NOMO-1 (cell line): ENCODE data around the gene HAL.
"Not testable (repeated sequence)": the region's sequence is repeated elsewhere in the genome, so short reads cannot be mapped to it uniquely, and the experiment has no call there.

Experiments used
- DNase-seq, 2 experiments: peaks; one replicate each; lab custom pipeline; 2025; ENCODE audit not compliant: unreplicated experiment in 2 of 2; lab: John Stamatoyannopoulos, UW

Gene HAL

DNA sequence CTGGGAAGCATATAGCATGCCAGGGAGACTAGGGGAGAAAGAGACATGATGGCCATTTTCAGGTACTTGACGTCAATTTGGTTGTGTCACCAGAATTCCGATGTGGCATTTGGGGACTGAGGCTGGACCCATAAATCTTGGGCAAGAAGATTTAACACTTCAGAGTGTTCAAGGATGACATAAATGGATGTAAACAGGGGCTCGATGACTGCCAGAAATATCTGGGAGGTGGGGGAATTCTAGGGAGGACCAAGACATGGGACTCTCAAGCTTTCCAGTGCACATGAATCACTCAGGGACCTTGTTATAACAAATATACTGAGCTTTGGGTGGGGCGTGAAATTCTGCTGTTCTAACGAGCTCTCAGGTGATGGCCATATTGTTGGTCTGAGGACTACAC, 17.8 kb downstream of the HAL start:
- DNase-seq, result no peak

DNA sequence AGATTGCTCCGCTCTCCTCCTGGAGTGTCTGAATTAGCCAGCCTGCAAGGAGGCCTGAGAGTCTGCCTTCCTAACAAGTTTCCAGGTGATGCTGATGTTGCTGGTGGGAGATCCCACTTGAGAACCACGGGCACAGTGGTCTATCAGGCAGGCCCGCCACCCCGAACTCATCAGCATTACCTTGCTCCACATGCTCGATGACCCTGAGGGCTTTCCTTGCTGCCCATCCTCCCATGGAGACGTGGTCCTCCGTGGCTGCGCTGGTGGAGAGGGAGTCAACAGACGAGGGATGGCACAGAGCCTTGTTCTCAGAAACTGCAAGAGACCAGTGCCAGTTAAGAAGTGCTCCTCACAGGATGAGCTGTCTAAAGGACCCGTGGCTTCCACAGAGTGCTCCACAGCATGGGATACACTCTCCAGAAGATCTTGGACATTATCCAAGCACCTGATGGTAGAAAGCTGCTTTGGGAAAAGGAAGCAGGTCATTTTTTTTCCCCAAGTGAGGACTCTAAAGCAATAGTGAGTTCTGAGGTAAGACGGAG, 18.3 kb downstream of the HAL start:
- no peak for DNase-seq

DNA sequence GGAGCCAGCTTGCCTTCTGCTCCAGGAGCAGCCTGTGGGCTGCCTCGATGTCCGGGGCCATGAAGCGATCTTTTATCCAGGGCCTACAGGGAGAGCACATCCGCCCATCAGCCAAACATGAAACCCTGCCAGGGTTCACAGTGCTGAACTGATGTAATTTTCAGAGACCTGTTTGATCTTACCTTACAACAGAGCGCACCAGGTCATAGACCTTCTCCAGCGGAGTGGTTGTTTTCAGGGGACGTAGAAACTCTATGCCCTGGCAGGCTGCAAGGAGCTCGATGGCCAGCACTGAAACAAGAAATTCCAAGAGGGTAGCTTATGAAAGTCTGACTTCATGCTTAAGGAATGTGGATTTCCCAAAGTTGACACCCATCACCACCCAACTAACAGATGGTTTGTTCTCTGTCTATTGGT, 19.7 kb downstream of the HAL start:
- DNase-seq, result no peak

DNA sequence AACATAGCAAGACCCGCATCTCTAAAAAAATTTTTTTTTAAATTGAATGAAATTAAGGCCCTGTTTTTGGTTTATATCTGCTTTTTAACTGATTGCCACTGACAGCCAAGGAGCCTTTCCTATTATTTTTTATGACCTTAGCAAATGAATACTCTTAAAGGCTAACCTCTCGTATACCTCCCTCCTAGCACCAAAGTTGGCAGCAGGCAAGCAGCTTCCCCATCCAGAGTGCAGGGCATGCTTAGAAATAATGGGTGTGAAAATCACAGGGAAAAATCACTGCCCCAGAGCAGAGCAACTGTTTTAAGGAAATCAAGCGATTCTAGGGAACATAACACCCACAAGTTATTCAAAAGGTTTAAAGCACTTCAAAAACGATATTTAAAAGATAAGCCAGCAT, 20.7 kb downstream of the HAL start:
- DNase-seq, result no peak

DNA sequence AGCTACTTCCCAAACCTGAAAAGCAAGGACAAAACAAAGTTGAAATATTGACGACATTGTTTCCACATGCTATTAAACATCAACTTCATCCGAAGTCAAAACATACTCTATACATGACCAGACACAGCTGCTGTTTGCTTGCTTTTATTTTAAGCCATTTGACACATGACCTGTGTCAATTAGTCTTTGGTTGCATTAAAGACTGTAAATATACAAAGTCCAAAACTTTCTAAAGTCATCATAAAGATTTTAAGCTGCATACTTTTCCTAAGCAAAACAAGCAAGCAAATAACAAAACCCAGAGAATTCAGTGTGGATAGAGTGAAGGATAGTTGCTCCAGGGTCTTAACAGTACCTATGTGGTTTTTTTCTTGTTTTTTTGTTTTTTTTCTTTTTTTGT, 21.8 kb downstream of the HAL start:
- DNase-seq, result no peak

DNA sequence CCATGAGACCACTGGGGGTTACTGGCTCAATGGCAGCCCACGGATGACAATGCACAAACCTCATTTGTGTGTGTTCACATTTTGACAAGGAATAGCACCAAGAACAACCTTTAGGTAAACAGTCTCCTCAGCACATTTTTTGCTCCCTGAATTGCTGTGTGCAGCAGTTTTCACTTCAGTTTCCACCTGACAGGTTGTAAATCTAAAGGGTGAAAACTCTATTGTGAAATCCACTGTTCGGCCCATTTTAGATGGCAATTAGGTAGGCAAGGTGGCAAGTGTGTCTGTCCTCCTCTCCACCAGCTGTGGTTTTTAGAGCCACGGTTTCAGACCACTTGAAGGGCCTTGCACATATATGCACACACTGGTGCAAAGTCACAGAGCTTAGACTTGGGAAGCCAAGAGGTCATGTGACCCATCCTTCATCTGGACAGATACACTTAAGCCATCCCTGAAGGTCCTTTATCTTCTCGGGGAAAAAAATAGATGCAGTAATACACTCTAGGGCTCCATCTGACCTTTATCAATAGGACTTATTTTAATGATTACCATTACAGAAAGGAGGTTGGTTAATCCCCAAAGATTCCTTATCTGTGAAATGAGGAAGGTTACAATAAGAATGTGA, 23.2 kb downstream of the HAL start:
- DNase-seq, result peak; percentile 46 to 56

DNA sequence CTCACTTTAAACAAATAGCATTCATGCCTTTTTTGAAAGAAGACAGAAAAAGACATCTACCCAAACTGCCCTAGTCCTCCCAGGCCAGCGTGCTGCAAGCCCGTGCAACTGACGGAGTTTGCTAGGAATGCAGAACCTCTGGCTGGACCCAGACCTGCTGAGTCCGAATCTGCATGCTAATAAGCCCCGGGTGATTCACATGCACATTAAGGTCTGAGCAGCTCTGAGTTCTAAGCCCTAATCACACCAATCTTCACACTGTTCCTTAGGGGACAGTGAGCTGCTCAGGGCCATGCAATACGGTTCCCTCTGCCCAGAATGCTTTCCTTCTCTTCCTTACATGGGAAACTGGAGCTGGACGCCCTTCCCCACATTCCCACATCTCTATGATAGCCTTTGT, 25.2 kb downstream of the HAL start:
- DNase-seq, result no peak

DNA sequence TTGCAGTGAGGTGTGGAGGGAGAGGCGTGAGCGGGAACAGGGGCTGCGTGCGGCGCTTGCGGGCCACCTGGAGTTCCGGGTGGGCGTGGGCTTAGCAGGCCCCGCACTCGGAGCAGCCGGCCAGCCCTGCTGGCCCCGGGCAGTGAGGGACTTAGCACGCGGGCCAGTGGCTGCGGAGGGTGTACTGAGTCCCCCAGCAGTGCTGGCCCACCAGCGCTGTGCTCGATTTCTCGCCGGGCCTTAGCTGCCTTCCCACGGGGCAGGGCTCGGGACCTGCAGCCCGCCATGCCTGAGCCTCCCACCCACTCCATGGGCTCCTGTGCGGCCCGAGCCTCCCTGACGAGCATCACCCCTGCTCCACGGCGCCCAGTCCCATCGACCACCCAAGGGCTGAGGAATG, 27.0 kb downstream of the HAL start:
- not testable (repeated sequence) for DNase-seq

DNA sequence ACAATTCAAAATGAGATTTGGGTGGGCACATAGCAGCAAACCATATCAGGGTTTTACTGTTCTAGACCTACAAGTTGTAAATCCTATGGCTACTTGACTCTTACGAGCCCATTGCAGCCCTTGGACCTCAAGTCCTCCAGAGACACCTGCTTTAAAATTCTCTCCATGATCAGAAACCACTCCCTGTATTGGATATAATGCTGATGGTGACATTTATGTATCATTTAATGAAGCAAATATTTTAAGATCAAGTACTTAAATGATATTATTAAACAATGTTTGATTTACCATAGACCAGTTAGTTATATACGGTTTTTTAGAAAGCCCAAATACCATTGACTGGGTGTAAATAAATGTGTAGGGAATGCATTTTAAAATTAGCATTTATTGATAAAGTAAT, 28.8 kb downstream of the HAL start:
- DNase-seq, result no peak

DNA sequence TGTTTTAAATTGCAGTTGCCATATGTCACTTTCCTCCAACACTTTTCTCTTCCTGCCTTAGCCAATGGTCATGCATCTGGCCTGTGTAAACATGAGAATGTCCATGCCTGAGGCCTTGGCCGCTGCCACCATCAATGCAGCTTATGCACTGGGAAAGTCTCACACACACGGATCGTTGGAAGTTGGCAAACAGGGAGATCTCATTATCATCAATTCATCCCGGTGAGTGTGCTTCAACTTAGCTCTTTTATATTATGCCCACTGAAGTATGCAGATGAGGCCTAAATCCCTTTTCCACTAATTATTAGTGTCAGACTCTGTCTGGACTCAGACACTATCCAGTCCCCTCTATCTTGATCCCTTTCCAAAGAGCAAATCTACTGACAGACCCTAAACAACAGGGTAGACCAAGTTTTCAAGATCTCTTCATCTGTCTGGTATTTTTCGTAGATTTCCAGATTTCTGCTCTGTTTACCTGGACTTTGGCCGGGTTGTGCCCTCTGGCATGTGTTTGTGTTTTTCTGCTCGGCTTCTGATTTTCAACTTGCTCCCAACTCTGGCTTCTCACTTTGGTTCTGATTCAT, 29.8 kb downstream of the HAL start:
- DNase-seq, result no peak

DNA sequence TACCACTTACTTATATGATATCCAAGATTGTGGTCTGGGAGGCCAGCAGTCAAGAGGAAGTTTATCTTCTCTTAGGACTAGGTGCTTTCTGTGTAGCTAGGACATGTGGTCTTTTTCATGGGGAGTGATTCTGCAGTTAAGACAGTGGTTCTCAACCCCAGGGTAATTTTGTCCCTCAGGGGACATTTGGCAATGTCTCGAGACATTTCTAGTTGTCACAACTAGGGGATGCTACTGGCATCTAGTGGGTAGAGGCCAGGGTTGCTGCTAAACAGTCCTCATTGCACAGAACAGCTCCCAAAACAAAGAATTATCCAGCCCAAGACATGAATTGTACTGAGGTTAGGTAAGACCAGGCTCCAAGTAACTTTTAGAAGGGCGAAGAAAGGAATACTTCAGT, 33.0 kb downstream of the HAL start:
- DNase-seq, result peak; percentile 28 to 67

DNA sequence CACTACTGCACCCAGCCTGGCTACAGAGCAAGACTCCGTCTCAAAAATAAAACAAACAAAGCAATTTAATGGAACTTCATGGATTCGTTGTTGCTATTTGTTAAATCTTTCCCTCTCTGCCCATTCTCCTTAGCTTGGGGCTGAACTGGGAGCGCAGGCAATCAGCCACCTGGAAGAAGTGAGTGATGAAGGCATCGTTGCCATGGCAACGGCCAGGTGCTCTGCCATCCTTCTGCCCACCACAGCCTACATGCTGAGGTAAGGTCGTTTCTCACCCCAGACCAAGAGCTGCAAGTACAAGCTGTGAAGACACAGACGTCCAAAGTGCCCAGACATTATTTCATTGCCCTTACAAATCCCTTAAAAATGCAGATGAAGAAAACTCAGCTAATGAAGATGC, 33.9 kb downstream of the HAL start:
- no peak for DNase-seq

DNA sequence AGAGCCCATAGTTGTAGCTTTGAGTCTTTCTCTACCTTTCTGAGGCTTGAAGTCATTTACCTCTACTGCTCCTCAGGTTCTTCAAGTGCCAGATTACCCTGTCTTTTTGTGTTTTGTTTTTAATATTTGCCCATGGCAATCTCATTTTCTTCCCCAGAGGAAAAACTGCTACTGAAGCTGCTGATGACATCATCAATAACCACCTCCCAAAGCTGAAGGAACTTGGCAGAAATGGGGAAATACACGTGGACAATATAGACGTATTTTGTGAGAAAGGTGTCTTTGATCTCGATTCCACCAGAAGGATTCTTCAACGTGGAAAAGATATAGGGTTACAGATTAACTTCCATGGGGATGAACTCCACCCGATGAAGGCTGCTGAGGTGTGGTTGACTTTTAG, 35.9 kb downstream of the HAL start:
- DNase-seq, result no peak

DNA sequence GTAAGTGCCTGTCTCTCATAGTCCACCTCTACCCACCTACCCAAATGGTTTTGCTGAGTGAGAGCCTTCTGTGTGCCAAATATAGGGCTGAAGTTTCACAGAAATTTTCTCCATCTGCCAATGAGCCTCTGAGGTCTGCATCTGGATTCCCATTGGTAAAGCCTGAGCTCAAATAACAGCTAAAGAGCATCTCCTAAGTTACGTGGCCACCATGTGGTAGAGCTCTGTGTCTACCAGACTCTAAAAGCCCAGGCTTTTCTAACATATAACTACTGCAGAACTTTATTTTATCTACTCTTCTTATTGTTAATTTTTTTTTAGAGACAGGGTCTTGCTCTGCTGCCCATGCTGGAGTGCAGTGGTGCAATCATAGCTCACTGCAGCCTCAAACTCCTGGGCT, 37.0 kb downstream of the HAL start:
- DNase-seq, result peak in 1 of 2 experiments; percentile 27

DNA sequence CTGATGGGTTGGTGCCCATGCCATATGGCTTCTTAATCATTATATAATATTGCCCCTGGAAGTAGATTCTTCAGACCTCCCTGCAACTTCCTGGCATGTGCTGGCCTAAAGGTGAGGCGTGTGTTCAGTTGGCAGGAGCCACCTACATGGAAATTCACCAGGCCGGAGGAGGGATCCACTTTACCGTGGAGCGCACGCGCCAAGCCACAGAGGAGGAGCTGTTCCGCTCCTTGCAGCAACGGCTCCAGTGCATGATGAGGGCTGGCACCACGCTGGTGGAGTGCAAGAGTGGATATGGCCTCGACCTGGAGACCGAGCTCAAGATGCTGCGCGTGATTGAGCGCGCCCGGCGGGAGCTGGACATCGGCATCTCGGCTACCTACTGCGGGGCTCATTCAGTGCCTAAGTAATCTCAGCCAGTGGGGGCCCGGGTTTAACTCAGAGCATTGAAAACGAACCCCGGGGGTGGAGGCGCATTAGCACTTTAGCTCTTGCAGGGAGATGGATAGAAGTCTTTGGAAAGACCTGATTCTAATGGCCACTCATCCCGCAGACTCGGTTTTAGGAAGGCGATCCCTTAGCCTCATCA, 39.5 kb downstream of the HAL start:
- no peak for DNase-seq

DNA sequence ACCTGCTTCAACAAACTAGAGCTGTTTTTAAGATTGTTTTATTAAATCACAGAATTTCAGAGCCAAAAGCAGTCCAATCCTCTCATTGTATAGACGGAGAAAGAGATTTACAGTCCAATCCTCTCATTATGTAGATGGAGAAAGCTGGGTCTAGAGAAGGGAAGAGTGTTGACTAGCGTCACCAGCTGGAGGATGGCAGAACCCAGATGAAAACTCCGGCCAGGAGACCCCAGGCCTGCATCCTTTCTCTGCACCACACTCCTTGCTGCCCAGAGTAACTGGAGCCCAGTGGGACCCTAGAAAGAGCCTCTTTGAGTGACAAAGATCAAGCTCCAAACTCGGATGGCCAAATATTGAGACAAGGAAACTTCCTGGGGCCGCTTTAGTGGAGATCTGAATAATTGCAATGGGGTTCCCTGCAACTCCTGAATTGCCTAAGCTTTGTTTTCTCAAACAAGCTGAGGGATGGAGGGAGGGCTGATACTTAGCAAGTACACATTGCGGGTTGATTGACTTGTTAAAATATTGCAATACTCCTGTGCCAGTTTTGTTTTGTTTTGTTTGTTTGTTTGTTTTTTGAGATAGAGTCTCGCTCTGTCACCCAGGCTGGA, 40.5 kb downstream of the HAL start:
- no peak for DNase-seq

DNA sequence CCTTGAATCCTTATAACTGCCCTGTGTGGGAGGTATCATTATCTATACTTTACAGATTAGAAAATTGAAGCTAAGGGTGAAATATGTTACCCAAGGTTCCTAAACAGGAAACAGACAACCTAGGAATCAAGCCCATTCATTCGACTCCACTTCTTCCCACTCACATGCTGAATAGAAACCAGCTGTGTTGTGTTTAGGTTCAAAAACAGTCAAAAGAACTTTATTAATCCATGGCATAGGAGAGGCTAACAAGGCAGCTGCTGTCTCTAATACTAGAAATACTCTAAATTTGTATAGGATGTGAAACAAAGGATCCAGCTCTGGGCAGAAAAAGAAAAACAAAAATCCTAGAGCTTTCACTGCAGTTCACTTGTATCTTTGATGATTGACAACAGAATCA, 43.1 kb downstream of the HAL start:
- no peak for DNase-seq

DNA sequence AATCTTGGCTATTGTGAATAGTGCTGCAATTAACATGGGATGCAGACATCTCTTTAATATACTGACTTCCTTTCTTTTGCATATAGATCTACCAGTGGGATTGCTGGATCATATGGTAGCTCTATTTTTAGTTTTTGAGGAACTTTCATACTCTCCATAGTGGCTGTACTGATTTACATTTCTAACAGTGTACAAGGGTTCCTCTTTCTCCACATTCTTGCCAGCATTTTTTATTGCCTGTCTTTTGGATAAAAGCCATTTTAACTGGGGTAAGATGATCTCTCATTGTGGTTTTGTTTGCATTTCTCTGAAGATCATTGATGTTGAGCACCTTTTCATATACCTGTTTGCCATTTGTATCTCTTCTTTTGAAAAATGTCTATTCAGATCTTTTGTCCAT, 44.6 kb downstream of the HAL start:
- peak in 1 of 2 experiments; percentile 55 for DNase-seq

DNA sequence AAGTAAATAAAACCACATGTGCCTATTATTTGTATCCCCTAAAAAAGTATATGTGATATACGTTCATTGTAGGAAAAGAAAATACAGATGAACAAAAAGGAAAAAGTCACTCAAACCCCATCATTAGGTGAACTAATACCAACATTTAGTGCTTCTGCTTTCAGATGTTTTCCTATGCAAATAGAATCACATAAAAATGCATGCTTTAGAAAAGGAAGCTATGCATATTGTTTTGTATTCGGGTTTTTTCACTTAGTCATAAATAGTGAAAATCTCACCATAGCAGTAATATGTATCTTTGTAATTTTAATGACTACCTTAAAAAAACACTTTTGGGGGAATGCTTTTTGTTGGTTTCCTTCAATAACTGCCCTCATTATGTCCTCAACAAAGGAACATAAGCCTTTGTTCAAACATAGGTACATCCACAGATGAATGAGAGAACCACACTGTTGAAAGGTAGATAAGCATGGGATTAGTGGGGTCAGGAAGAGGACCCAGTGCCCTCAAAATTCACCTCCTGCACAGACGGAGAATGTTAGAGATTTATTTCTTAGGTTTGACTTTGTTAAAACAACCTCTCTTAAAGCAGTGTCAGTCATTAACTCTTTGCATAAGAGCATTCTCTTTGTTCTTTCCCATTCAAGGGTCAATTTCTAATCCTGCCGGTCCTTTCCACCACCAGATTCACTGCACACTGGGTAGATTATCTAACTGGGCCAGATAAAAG, 46.5 kb downstream of the HAL start:
- DNase-seq, result no peak

DNA sequence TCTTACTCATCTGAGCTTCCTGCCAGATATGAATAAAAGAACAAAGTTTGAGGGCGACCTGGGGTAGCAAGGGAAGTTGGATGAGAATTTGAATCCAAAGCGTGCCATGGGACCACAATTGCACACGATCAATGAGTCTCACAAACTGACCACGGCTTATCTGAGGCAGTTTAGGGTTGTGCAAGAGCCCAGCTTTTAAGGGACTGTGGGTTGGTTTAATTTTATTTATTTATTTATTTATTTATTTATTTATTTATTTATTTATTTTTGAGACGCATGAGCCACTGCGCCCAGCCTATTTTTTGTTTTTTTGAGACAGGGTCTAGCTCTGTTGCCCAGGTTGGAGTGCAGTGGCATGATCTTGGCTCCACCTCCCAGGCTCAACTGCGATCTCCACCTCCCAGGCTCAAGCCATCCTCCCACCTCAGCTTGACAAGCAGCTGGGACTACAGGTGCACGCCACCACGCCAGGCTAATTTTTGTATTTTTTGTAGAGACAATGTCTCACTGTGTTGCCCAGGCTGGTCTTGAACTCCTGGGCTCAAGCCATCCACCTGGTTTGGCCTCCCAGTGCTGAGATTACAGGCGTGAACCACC, 51.9 kb downstream of the HAL start:
- no peak for DNase-seq

DNA sequence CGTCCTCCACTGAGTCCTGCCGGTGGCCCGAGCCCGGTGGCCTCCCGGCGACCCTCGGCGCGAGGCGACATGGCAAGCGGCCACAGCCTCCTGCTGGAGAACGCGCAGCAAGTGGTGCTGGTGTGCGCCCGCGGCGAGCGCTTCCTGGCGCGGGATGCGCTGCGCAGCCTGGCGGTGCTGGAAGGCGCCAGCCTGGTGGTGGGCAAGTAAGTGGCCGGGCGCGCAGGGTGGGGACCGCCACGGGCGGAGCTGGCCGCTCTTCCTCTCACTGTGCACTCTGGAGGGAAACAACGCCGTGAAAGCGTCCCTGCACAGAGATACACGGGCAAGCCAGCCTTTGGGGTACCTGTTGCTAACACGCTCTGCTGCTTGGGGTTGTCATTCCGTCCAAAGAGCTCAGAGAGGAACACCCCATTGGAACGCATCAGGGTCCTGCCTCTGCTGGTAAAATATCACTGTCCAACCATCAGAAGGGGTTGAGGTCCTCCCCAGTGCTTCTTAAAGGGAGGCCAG, 52.8 kb downstream of the HAL start, which contains the start of gene AMDHD1:
AMDHD1 (plus strand) TSS at position 2 of the 513 bp plus-strand sequence; CDS start at position 70, 68 bp downstream.
- peak; percentile 54 to 63 for DNase-seq
